Limb (tissue), 2 donors: Measurements from ENCODE around the gene PIPOX.
"Not testable (repeated sequence)": the region's sequence is repeated elsewhere in the genome, so short reads cannot be mapped to it uniquely, and the experiment has no call there.

Source experiments
- DNase-seq, 2 donors: peaks; one replicate each; pipeline ENCODE4 v3.0.0-alpha.2; 2016; ENCODE audit errors: extremely low spot score in 2 of 2

Gene PIPOX

DNA sequence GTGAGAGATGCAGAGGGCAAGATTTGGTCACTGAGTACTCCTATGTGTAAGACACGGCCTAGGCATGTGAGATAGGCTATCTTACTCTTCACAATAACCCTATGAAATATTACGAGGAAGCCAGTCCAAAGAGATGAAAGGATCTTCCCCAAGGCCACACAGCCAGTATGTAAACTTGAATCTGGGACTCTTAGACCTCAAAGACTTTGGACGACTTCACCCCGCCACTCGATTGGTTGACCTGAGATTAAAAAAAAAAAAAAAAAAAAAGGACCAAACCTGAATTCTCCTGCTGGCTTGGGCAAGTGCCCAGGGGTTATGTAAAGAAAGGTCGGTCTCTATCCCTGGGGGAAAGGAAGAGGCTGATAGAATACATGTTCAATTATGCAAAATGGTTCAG is 33.1 kb downstream of the PIPOX start:
- no peak for DNase-seq

DNA sequence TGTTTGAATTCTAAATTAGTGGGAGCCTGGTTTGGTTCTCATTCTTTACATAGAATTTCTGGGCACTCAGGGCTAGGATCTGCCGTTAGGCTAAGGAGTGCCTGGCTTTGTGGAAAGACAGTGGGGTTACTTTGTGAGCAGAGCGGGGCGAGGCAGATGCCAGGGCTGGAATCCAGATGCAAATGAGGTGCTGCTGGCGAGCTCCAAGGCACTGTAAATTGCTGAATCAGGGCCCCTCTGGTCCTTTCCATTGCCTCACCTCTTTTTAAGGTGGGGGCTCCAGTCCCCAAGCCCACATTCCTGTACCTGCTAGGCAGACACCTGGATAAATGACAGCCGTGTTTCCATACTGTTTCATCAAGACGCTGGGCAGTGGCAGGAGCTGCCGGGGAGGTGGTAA is 33.8 kb downstream of the PIPOX start:
- DNase-seq = no peak

DNA sequence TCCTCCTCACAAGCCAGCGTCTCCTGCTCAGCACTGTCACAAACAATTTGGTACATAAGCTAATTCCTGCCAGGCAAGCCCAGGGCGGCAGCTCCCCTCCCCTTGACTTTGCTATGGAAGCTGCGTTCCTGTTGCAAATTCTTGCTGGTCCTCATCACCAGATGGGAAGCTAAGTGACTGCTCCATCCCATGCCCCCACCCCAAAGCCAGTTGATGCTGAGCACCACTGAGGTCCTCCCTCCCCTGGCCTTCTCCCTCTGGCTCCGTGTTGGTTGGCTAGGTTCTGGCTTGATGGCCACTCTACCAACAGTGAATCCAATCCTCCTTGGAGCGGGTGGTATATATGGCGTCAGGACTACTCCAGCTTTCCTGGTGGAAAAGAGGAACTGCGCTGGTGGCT is 34.4 kb downstream of the PIPOX start:
- DNase-seq = no peak

DNA sequence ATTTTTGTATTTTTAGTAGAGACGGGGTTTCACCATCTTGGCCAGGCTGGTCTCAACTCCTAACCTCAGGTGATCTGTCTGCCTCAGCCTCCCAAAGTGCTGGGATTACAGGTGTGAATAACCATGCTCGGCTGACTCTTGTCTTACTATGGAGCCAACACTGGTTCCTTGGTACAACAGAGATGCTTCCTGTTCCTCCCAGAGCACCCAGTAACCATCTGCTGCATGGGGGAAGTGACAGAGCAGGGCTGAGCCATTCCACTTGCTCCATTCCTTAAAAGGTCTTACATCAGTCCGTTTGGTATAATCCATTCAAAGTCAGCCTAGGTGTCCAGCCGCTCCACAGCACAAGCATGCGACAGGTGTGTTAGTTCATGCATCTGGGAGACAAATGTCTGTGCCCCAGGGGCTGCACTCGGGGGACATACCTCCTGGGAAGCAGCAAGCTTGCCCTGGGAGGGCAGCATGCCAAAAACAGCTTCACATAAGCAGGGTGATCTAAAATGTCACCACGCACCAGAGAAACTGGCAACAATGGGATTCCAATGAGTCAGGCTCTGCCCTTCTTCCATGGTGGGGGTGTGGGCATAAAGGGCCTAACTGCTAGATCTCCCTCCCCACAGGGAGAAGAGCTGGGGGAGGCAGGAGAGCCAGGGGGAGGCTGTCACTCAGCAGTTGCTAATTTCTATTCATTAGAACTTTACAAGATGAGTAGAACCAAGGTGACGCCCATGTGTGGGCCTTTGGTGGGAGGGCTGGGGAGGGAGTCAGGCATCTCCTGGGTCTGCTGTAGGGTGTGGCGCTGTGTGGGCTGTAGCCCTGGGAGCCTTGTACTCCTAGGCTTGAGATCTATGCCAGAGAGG is 35.5 kb downstream of the PIPOX start:
- no peak for DNase-seq

DNA sequence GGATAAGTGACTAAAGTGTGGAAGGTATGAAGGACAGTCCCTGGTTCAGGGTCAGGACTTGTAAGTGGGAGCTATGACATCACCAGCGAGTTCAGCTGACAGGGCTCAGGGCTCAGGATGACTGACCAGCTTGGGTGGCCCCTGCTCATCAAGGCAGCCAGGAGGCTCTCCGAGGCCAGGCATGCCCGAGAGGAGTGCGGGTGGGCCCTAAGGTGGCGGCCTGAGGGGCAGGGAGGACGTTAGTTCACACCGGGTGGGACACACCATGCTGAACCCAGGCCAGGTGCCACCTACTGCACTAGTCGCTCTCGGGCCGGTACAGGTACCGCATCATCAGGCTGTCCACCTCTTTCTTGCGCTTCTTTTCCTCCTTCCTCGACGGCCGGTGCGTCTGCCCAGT is 36.5 kb downstream of the PIPOX start:
- DNase-seq = no peak

DNA sequence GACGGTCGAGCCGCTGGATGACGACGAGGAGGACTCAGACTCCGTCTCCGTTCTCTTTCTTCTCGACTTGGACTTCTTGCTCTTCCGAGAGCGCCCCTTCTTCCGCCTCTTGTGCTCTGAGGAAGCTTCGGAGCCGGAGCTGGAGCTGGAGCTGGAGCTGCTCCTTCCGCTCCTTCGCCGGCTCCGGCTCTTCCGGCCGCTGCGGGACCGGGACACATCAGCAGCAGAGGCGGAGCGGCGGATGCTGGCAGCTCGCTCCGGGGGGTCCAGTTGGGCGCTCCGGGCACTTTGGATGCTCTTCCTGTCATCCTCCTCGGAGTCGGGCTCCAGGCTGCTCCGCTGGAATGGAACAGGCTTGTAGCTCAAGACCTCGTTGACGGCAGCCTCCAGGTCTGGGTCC is 36.9 kb downstream of the PIPOX start:
- DNase-seq = no peak

DNA sequence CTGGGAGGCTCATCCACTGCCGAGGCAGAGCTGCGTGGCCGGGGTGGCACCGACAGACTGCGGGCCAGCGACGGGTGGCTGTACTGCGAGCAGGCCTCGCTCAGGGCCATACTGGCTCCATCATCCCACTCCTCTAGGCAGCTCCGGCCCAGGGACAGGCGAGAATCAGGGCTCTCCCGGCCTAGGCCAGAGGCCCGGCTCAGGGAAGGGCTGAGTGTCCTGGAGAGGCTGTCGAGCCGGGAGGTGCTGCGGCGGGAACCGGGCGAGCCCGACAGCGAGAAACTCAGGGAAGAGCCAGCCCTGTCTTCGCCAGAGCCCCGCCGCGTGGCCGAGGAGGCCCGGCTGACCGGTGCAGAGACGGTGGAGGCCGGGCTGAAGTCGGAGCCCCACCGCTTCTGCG is 37.4 kb downstream of the PIPOX start:
- no peak for DNase-seq

DNA sequence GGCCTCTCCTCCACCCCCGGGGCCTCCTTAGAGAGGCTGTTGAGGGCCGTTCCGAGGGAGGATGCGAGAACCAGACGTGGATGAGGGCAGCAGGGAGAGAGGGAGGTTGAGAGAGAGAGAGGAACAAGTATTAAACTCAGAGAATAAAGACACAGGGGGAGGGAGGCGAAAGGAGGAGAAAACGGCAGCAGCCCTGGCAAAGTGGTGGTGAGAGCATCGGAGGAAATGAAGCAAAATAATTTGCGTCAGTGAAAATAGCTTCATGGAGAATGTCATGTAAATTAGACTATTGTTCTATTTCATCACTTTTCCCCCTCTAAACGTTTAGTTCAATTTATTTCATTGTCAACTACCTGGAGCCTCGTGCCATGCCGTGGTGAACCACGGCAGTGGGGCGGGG is 38.0 kb downstream of the PIPOX start:
- DNase-seq = no peak

DNA sequence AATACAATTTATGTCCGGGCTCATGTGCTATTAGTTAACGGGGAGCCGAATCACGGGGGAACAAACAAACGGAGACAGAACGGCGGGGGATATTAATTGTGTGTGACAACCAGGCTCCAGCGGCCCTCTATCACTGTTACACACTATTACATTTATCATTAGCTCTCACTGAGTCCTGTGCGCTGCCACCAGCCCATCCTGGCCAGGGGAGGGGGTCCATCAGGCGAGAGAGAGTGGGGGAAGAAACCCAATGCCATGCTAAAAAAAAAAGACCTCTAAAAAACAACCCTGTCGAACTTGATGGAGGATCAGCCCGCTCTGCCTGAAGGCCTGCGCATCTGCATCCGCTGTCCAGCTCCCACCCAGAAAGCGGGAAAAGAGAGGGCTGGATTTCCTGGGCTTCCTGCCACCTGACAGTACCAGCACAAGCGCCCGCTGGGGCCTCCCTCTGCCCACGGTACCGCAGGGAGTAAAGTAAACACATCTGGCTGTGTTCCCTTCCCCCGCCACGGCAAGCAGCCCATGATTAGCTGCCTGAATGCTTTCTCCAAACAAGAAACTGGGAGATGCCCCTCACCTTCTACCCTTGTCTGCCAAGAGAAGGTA is 41.7 kb downstream of the PIPOX start:
- no peak for DNase-seq

DNA sequence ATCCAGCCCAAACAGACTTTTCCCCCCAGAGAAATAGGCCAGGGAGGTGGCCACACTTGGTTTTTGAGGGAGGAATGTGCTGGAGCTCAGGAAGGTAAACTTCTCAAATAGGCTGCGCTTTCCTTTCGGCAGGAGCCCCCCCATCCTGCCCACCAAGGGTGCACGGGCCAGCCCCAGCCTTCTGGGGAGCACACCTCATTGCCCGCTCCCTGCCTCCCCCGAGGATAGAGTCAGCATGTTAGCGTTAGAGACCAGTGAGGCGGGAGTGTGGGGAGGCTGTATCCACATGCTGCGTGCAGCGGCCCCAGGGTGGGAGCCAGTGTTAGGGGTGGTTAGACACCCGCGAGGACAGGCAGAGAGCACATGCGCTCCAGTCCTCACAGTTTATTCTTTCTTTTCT is 42.3 kb downstream of the PIPOX start:
- no peak for DNase-seq

DNA sequence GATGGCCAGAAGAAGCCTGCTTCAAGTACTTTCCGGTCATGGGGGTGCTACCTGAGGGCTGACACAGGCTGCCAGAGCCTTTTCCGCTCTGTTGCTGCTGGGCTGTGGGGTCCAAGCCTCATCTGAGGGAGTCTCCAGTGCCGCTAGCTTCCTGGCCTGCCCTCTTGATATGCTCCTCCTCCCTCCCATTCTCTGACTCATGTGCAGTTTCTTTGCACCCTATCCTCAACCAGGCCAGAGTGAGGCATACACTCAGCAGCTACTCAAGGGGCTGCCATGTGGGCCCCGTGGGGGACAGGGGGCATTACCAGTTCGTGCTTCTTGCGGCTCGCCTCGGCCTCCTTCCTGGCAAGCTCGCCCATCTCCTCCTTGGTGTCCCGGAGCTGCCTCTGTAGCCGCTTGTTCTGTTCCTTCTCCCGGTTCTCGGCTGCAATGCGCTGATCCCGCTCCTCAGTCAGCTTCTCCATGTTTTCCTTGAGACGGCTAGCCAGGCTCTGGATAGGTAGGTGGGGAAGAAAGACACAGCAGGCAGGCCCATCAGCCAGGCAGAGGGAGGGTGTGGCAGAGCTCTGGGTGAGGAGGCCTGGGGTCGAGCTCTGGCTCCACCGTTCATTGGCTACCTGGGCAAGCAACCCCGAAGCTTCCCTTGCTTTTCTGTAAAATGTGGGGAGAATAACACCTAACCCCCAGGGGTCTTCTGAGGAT is 43.8 kb downstream of the PIPOX start:
- no peak for DNase-seq

DNA sequence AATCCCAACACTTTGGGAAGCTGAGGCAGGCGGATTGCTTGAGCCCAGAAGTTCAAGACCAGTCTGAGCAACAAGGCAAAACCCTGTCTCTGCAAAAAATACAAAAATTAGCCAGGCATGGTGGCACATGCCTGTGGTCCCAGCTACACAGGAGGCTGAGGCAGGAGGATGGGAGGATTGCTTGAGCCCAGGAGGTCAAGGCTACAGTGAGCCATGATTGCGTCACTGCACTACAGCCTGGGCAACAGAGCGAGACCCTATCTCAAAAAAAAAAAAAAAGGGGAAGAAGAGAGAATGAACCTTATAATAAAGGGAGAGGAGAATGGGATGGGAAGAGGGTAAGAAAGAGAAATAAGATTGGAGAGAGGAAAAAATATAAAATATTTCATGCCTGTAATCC is 45.8 kb downstream of the PIPOX start:
- not testable (repeated sequence) for DNase-seq

DNA sequence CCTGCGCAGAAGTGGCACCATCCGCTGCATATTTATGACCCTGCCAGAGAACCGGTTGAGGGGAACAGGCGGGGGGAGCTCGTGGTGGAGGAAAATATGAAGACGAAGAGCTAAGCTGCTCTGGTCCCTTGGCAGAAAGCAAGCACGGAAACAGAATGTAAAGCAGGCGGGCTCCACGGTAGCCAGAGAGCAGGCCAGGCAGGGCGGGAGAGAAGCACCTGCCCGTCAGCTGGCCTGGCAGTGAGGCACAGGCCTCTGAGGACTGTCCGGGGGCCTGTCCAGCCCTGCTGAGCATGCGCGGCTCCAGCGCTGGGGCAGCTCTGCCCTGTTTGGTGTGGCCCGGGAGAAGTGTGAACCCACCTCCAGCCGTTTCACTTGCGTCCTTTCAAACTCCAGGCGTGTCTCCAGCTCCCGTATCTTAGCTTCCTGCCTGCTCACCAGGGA is 46.7 kb downstream of the PIPOX start:
- peak in 1 of 2 donors; percentile 64 for DNase-seq

DNA sequence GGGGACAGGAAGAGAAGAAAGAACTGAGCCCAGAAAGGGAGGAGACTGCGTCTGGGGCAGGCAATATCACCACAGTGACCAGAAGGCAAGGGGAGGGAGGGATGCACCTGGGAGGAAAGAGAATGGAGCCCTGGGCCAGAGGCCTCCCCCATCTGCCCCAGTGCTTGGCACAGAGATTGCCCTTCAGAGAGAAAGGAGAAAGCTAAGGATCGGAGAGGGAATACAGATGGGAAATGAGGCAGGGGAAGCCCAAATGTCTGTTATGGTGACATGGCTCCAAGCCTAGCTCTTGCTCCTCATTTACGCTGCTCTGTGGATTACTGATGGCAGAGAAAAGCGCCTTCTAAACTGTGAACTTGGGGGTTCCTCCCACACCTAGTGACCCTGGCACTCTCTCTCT is 47.2 kb downstream of the PIPOX start:
- DNase-seq = no peak

DNA sequence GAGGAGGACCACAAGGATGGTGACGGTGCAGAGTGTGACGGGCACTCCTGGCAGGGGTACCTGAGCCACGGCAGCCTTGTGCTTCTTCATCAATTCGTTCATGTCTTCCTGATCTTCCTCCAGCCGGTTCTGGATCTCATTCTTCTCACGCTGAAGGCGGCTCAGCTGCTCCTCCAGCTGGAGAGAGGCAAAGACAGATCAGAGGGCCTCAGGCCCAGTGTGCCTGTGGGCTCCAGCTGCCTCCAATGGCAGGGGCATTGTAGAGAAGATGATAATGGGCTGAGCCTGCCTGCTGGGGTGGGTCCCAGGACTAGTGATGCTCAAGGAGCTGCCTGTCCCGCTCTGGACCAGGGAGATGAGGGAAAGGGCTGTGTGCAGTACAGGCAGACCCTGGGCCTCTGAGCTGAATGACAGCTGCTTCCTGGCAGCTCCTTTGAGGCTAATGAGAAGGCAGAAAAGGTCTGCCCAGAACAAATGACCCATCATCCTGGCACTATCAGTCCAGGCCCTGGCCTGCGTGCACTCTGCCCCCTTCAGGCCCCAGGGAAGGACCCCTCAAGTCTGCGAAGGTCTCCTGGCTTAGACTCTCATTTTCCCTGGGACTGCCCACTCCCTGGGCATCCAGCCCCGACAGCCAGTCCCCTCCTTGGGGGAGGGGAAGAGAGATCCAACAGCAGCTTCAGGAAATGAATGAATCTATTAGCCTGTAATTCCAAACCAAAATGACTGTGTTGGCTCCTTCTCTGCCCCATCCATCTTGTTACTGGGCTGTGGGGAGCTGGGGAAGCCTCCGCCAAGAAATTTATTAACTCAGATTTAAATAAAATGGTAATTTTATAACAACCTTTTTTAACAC is 48.0 kb downstream of the PIPOX start:
- DNase-seq = no peak

DNA sequence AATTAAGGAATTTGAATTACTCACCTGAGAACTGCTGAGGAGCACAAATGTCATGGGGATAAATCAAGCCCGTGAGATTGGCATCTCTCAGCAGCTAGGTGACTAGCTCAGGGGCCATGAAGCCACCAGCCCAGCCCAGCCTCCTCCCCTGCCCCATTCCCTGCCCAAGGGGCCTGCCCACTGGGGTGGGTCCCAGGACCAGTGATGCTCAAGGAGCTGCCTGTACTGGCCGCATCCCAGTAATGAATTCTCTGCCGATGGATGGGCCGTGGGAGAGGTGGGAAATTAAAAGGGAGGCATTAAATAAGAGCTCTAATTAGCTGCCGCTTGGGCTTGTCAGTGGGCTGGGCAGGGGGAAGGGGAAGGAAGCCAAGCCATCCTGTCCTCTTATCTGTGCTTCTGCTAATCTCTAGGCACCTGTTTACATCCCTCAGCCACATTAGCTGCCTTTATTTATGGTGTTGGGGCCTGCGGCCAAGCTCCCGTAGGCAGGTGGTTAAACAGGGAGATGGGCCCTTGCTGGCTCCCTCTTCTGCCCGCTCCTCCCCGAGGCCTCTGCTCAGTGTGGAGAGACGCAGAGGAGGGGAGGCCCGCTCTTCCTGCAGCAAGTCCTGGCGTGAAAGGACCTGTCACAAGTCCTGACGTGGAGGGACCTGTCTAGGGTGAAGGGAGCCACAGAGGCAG is 48.8 kb downstream of the PIPOX start:
- DNase-seq = no peak

DNA sequence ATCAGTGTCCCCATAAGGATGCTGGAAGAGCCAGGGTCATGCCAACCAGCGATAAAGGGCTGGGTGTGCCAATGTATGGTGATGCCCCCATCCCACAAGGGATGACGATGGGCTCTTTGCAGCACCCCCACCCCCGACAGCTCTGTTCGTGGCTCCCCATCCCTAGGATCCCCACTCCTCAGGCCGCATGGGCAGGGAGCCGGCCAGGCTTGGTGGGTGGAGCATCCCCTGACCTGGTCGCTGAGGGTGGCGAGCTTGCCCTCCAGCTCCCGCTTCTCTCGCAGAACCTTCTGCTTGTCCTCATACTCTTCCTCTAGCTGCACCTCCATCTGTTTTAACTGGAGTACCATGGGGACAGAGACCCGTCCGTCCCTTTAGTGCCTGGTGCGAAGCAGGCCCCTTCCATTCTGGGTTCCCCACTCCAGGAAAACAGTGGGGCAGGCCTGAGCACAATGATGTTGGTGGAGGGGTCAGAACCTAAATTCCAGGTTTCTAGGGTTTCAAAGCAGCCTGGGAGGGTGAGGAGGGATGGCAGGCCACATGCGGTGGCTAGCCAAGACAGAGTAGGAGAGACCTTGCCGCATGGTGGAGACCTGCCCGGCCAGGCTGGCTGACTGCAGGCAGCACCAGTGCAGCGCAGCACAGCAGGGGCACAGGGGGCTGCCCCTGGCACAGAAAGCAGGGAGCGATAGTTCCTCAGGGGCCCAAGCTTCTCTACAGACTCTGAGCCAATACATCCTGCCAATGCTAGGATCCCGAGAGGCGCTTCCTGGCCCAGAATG is 50.3 kb downstream of the PIPOX start:
- no peak for DNase-seq

DNA sequence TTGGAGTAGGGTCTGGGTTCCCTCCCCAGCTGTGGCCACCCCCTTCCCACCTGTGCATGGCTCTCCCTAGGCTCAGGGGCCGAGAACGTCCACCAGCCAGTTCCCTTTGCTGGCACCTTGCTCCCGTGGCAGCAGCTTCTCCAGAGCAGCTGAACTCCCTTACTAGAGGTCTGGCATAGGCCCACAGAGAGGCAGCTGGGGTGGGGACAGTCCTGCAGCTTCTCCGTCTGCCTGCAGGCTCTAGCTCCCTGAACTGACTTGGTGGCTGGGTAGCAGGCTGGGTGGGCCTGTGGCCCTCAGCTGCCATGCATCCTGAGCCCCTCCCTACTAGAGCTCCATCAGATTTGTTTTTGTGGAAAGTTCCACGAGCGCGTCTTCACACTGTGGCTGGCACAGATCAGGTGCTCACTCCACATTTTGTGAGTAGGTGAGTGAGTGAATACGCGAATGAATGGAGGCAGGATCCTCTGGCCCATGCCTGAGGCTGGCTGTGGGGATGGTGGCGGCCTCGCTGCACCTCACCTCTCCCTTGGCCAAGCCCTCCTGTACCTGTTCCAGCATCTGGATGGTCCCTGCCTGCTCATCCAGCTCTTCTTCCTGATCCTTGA is 51.3 kb downstream of the PIPOX start:
- DNase-seq = no peak

DNA sequence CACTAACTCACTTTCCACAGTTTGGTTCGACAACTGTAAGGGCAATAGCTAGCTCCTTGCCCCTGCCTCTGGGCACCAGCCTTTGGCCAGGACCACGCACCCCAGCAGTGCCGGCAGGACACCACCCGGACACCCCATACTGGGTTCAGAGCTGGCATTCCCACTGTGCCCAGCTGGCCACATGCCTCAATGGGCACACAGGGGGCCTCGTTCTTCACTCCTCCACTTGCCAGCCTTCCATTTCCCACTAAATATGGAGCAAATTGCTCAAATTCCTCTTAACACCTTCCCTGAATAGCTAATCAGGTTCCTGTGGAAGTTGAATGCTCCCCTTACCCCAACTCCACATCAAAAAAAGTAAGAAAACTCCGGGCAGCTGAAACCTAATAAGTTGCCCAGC is 52.5 kb downstream of the PIPOX start:
- DNase-seq = no peak

DNA sequence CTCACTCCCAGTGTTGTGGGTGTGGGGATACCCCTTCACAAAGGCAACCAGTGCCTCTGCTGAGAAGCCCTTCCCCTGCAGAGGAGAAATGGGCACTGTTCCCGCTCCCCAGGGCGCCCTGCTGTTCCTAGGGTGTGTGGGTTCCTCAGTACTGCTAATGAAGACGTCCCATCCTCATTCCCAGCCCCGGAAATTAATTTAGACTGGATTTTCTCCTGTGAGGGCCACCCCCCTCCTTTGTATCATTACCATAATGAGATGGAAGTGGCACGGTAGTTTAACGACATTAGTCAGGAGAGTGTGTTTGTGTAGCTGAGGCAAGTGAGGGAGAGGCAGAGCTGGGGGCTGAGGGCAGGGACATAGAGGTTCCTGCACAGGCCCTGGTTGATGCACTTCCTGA is 53.2 kb downstream of the PIPOX start:
- no peak for DNase-seq
